Left cardiac atrium (tissue), 4 donors: ENCODE results near the gene NLN. TPM values are rescaled to one million over a fixed set of nuclear protein-coding genes. Genes with fewer than 3 reads are reported as not detected.
"Not testable (repeated sequence)": the region's sequence is repeated elsewhere in the genome, so short reads cannot be mapped to it uniquely, and the experiment has no call there.

Experiments
- ATAC-seq, 2 donors: fragments of 200-7000 bp; cut with Tn5 transposase; one replicate each; pipeline ENCODE4 v1.9.1; 2020; ENCODE audit warnings: mild to moderate bottlenecking in 2 of 2, moderate library complexity in 2 of 2
- DNase-seq: peaks from one replicate; pipeline ENCODE4 v3.0.0-alpha.2; 2020
- intact Hi-C, 2 donors: fragments of 100-400 bp; cut with DNase I; formaldehyde crosslinking; loops; one replicate each; pipeline versions ENCODE4 v1.14.1 to v1.15.1; 2022 to 2023
- total RNA-seq, 2 donors: library from RNA; stranded (reverse); fragmentation: NEBNext Ultra II Directional; extraction: Animal tissue kit (Norgen Biotek cat#: 25700); gene quantifications; one replicate each; pipeline ENCODE4 v1.2.1, GENCODE V29; 2021
- donor health status: DM: no; HTN: yes; CAD: no.
- donor health status: DM: no; HTN: yes; CAD: no; lungs with severe emphysema.
- donor health status: DM: yes; HTN: yes; CAD: no.
- donor health status: Dilated cardiomyopathy.

The NLN gene
- total RNA-seq, 2 donors from 2014 or later: 13.9 to 14.7 TPM

DNA sequence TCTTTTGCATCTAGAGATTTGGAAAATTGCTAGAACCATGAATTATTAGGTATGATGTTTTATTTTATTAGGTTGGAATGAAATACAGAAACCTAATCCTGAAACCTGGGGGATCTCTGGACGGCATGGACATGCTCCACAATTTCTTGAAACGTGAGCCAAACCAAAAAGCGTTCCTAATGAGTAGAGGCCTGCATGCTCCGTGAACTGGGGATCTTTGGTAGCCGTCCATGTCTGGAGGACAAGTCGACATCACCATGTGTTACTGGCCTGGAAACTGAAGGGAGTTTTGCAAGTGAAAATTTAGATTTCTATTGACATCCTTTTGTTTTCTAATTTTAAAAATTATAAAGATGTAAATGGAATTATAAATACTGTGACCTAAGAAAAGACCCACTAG, 100.7 kb downstream of the NLN start:
- DNase-seq (no peak), ATAC-seq (no peak)
- intact Hi-C loops: no loop called here

DNA sequence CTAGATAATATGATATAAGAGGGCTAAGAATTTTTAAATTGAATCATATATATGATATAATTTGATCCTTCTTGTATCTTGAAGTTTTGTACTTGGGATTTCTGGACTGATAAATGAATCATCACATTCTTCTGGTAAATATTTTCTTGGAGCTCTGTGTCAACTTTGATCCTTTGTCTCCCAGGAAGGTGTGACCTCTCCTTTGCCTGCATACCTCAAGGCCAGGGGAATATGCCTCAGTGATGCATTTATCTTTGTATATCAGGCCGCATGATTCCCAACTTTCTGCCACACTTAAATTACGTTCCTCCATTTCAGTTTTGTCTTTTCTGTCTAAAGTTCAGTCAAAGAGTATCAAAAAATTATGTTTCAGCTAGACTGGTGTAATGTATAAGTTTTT, 101.2 kb downstream of the NLN start:
- DNase-seq: no peak
- intact Hi-C loops: no loop called here
- ATAC-seq: no peak

DNA sequence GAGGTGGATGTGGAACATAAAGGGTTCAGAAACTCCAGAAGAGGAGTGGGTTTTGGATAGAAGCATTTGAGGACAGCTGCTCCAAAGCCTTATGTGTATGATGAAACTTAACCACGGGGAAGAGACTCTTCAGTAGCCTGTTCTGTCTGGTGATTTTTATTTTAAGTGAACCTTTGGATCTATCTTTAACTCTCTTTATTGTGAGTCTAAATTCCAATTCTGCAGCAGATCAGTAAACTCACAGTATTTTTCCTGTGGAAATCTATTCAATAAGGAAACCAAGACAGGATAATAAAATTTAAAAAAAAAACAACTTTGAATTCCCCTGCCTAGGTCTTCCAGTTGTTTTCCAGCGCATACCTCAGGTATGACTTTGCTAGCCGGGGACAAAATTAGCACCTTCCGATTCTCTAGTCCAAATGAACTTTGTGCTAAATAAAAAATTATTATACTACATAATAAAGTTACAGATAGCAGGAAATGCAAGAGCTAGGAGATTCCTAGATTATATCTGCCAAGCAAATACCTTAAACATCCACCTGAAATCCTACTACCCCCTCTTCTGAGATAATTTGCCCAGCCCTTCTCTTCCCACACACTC, 101.9 kb downstream of the NLN start:
- no peak for ATAC-seq
- intact Hi-C loops: no loop called here
- no peak for DNase-seq

DNA sequence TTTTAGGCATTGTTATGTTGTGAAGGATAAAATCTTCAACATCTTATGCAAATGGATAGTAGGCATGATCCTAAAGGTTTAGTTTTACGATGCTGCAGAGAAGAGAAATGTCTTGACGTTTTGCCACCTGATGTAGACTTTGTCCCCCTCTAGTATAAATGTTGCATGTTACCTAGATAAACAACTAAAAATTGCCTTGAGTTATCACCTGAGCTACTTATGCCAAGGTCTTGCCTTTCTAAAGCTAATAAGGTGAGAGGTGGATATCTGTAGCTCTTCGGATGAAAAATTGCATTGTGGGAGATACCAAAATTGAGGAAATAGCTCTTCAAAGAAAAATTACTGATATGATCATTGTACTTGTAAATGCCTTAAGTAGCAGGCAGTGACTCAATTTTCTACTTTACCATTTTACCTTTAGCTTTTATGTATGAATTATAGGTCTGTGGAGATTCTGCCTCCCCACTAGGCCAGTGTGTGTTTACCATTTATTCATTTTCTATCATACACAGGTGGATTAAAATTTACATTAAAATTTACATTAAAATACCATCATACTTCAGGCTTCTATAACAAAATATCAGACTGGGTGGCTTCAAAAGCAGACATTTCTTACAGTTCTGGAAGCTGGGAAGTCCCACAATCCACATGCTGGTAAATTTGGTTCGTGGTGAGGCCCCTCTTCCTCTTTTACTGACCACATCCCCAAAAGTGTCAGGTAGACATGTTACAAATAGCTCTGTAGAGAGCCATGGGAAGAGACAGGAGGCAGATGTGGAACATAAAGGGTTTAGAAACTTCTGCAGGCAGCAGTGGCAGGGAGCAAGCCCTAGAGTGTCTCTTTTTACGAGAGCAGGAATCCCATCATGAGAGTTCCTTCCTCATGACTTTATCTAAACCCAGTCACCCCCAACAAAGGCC, 103.7 kb downstream of the NLN start:
- no peak for DNase-seq
- ATAC-seq: no peak
- intact Hi-C loops: no loop called here

DNA sequence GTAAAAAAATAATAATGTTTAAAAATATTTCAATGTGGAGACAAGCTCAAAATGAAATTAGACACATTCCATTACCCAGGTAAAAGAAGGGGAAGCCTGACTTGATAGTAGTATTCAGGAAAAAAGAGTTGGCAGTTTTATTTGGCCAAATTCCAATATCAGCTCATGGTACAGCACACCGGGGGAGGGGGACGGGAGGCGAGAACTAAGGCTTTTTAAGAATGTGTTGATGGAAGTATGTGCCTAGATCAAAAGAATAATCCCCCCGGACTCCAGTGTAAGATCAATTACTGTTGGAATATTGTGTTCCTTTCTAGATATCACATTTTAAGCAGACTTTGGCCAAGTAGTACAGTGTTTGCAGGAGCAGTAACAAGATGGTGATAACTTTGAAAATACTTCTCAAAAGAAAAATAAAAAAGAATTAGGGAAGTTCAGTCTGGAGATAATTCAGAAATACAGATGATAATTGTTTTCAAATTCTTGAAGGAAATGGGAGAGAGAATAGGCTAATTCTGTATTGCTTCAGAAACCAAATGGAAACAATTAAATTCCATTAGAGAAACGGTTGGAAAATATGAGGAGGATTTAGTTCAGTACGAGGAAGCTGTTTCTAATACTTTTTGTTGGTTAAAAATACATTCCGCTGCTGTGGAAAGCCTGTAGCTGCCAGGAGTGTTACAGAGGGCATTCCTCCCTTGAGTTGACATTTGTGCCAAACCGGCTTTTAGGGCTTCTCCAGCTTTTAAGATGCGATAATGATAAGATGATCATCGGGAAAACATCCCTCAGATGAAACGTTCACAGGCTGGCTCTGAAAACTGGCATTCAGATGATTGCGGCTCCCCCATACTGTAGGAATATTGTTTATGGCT, 106.3 kb downstream of the NLN start:
- ATAC-seq (no peak), DNase-seq (no peak)
- intact Hi-C loops: no loop called here

DNA sequence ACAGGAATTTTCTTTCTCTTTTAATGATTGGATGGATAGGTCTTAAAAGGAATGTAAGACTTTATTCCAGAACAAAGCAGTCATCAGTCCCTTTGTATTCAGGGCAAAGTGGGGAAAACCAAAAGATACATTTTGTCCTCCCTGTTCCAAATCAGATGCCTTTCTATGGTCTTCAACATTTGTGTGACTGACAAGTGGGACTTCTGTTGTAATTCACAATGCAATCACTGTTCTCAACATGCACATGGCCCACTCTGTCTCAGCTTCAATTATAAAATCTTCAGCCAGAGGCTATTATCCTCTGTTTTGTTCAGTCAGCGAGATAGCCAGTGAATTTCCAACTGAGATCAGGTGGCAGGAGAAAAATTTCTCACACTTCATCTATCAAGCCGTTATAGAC, 108.9 kb downstream of the NLN start:
- DNase-seq: no peak
- intact Hi-C loops: loop anchor here in 1 of 2 donors (5.0 kb wide), 1 partner anchor 96 kb away; the partner anchor contains the start of gene ERBIN
- no peak for ATAC-seq

DNA sequence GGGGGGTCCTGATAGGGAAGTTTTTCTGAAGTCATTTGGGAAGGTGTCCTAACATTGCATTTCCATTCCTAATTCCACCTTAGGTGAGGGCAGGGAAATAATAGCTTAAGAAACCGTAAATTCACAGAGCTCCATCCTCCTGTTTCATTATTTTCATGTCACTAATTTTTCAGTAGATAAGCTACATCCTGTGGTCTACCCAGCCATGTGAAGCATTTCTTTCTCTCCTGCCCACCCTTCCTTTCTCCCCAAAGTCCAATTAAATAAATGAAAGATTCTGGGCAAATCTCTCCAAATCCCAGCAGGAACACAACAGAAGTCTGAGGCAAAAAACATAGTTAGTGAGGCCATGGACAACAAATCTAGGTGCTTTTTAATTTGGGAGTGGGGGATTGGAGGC, 109.3 kb downstream of the NLN start:
- no peak for DNase-seq
- intact Hi-C loops: loop anchor here in 1 of 2 donors (5.0 kb wide), 1 partner anchor 96 kb away; the partner anchor contains the start of gene ERBIN

DNA sequence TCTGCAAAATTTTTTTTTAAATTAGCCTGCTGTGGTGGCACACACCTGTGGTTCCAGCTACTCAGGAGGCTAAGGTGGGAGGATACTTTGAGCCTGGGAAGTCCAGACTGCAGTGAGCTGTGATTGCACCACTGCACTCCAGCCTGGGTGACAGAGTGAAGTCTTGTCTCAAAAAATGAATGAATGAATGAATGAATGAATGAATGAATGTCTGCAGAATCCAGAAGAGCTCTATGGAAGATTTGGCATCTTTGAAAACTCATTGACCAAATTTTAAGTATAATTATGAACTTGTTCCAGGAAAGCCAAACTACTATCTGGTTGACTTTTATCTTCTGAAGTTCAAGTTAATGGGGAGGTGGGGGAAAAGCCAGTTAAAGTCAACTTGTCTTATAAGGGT, 110.1 kb downstream of the NLN start:
- DNase-seq (no peak), ATAC-seq (no peak)
- intact Hi-C loops: loop anchor here in 1 of 2 donors (5.0 kb wide), 1 partner anchor 95 kb away; the partner anchor contains the start of gene ERBIN

More for the DNA sequence above, 109.3 kb downstream of the NLN start:
- ATAC-seq: no peak

DNA sequence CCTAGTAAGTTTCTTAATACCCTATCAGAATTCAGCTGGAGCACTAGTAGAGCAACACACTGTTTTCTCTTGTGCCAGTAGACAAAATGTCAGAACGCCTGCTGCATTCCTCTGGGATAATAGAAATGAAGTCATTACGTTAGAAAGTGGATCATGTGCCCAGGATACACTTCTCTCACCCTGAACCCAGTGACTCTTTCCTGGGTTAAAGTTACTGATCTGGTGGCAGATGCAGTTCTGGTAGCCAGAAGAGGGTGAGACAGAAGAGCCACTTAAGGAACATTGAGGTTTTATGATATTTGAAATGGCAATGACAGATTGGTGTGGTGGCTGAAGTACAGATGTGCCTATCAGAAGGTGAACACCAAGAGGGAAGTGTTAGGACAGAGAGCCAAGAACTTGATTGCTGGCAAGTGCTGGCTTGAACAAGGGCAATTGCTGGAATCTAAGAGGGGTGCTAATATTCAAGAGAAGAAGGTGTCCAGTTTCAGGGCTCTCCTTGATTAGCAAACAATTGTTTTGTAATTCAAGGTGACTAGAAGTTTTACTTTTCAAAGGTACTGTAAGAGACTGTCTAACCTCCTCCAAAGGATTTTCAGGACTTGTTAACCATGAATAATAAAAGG, 110.7 kb downstream of the NLN start:
- intact Hi-C loops: loop anchor here in 1 of 2 donors (5.0 kb wide), 1 partner anchor 95 kb away; the partner anchor contains the start of gene ERBIN
- ATAC-seq: peak; percentile 41 to 59

DNA sequence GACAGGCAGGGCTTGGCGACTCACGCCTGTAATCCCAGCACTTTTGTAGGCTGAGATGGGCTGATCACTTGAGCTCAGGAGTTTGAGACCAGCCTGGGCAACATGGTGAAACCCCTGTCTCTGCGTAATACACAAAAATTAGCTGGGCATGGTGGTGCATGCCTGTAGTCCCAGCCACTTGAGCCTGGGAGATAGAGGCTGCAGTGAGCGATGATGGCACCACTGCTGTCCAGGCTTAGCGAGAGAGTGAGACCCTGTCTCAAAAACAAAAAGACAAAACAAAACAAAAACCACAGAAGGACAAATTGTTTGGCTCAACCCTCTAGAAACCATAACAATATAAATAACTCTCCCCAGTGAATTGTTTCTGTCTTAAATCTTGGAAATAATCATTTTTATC, 111.8 kb downstream of the NLN start:
- ATAC-seq (peak in 1 of 2 donors; percentile 61), DNase-seq (no peak)
- intact Hi-C loops: loop anchor here in 1 of 2 donors (5.0 kb wide), 1 partner anchor 94 kb away; the partner anchor contains the start of gene ERBIN

More for the DNA sequence above, 110.7 kb downstream of the NLN start:
- no peak for DNase-seq

DNA sequence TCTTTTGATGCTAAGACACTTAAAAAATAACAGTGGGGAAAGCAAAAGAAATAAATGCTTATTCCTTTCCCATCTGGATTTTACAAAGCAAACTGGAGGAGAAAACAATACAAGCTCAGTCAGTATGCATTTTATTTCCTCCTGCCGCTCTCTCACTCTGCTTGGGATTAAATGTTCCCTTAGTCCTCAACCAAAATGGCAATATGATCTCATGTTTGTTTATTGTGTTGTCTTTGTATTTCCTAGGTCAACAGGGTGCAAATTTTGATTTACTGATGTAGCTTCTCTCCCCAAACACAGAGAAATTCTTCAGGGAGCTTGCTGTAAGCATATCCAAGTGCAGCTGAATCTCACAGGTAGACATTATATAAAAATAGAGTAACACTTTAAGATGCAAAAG, 112.3 kb downstream of the NLN start:
- intact Hi-C loops: loop anchor here in 1 of 2 donors (5.0 kb wide), 1 partner anchor 93 kb away; the partner anchor contains the start of gene ERBIN
- DNase-seq (no peak), ATAC-seq (no peak)

DNA sequence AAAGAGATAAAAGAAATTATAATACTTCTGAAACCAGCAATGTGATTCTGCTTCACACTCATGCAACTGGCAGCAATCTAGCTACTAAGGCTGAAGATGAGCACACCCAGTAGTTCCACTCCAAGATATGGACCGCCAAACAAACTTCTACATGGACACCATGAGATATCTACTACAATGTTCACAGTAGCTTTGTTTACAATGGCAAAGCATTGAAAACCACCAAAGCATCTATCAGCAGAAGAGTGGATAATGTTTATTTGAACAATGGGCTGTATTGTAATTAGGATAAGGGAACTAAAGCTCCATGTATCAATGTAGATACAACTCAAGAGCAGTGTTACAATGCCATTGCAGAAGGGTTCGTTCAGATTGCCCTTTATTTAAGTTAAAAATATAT, 113.2 kb downstream of the NLN start:
- intact Hi-C loops: no loop called here
- ATAC-seq (no peak), DNase-seq (no peak)

DNA sequence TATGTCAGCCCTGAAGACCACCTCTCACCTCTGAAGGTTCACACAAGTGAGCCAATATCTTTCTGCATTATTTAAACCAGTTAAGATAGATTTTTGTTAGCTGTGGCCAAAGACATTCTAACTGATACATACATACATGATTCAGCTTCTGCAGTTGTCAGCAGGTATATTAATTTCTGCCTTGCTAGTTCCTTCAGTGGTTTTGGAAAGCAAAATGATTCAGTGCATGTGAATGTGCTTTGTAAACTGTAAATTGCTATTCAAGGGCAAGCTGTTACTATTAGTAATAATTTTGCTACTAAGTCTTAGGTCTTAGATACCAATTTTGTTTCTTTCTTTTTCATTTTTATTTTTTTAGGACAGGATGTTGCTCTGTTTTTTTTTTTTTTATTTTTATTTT, 115.1 kb downstream of the NLN start:
- intact Hi-C loops: no loop called here

DNA sequence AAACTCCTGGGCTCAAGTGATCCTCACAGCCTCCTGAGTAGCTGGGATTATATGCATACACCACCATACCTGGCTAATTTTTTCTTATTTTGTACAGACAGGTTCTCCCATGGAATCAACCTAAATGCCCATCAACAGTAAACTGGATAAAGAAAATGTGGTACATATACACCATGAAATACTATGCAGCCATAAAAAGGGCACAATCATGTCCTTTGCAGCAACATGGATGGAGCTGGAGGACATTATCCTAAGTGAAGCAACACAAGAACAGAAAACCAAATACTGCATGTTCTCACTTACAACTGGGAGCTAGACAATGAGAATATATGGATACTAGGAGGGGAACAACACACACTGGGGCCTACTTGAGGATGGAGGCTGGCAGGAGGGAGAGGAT, 117.2 kb downstream of the NLN start:
- DNase-seq, ATAC-seq, intact Hi-C loops: not testable (repeated sequence)

More for the DNA sequence above, 115.1 kb downstream of the NLN start:
- no peak for ATAC-seq
- DNase-seq: no peak

DNA sequence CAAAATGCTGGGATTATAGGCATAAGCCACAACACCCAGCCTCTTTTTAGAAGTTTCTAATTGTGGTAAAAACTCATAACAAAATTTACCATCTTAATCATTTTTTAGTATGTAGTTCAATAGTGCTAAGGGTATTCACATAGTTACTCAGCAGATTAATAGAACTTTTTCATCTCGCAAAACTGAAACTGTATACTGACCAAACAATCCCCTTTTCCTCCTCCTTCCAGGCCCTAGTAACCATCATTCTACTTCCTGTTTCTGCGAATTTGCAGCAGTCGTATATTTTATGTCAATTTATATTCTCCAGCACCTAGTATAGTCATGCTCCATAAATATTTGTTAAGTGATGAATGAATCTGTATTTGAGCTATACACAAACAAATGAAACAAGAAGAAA, 118.1 kb downstream of the NLN start:
- intact Hi-C loops: no loop called here
- no peak for ATAC-seq

DNA sequence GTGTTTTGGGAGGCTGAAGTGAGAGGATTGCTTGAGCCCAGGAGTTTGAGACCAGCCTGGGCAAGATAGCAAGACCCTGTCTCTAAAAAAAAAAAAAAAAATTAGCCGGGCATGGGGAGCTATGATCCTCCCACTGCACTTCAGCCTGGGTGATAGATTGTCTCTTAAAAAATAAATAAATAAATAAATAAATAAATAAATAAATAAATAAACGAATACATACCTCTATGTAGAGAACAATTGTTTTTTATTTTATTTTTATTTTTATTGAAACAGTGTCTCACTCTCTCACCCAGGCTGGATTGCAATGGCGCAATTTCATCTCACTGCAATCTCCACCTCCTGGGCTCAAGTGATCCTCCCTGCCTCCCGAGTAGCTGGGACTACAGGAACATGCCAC, 122.8 kb downstream of the NLN start:
- intact Hi-C loops, ATAC-seq, DNase-seq: not testable (repeated sequence)

More for the DNA sequence above, 118.1 kb downstream of the NLN start:
- no peak for DNase-seq

DNA sequence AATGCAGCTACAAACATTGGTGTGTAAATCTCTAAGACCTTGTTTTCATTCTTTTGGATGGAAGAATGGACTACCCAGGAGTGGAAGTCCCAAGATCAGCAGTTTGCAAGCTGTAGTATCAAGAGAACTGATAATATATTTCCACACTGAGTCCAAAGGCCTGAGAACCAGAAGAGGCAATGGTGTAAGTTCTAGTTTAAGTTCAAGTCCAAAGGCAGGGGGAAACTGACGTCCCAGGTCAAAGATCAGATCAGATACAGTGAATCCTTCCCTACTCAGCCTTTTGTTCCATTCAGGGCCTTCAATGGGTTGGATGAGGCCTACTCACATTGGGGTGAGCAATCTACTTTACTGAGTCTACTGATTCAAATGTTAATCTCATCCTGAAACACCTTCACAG, 124.1 kb downstream of the NLN start:
- DNase-seq (no peak), ATAC-seq (no peak)
- intact Hi-C loops: no loop called here

DNA sequence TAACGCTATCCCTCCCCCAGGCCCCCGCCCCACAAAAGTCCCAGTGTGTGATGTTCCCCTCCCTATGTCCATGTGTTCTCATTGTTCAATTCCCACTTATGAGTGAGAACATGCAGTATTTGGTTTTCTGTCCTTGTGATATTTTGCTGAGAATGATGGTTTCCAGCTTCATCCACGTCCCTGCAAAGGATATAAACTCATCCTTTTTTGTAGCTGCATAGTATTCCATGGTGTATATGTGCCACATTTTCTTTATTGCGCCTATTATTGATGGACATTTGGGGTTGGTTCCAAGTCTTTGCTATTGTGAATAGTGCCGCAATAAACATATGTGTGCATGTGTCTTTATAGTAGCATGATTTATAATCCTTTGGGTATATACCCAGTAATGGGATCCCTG, 125.0 kb downstream of the NLN start:
- DNase-seq, intact Hi-C loops, ATAC-seq: not testable (repeated sequence)
